ENCODE measurements around the gene GOLGA6L6. TPM values are rescaled to one million over a fixed set of nuclear protein-coding genes. Genes with fewer than 3 reads are reported as not detected.
"Not testable (repeated sequence)": the region's sequence is repeated elsewhere in the genome, so short reads cannot be mapped to it uniquely, and the experiment has no call there.

GOLGA6L6 gene, protein sequence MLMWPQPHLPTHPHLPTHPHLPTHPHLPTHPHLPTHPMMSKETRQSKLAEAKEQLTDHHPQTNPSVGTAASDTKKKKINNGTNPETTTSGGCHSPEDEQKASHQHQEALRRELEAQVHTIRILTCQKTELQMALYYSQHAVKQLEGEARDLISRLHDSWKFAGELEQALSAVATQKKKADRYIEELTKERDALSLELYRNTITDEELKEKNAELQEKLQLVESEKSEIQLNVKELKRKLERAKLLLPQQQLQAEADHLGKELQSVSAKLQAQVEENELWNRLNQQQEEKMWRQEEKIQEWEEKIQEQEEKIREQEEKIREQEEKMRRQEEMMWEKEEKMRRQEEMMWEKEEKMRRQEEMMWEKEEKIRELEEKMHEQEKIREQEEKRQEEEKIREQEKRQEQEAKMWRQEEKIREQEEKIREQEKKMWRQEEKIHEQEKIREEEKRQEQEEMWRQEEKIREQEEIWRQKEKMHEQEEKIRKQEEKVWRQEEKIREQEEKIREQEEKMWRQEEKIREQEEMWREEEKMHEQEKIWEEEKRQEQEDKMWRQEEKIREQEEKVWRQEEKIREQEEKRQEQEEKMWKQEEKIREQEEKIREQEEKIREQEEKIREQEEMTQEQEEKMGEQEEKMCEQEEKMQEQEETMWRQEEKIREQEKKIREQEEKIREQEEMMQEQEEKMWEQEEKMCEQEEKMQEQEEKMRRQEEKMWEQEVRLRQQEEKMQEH
- total RNA-seq (not detected), polyA plus RNA-seq (ENCODE audit: insufficient read depth, low read depth, low replicate concordance) (not detected)
- long read RNA-seq, donor 1 = 0 reads
- long read RNA-seq, donor 2 = 0 reads
- long read RNA-seq, donor 3 = 0 reads
- long read RNA-seq, donor 4 = 0 reads
- long read RNA-seq, donor 5 = 0 reads
- long read RNA-seq, donor 6 = 0 reads
- long read RNA-seq, donor 7 = 0 reads
- long read RNA-seq, donor 8 = 0 reads
- long read RNA-seq, donor 9 = 0 reads
- long read RNA-seq, donor 10 = 0 reads

DNA sequence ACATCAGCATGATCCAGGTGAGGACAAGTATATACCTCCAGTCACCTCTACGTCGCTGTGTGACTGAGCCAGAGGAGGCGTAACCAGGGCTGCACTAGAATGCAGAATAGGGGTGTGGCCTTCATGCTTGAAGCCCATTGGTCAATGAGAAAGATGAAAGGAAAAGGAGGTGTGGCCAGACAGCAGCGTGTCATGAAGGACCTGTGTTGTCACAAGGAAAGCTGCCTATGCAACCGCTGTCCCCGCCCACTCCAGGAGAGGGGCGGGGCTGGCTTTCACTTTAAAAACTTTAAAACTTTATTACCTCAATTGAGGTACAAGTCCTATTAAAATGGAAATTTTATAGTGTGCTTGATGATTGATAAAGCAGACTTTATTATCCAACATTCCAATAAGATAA lies at the start of gene GOLGA6L6:
Gene GOLGA6L6 (minus strand): TSS at position 101 of the 400 bp plus-strand sequence. CDS start 91 bp downstream, at position 10.
- intact Hi-C loops (cut with DNase I); H3K9ac ChIP-seq (ENCODE audit: low read length in 3 of 3); DNase-seq; FAIRE-seq; H3K27ac ChIP-seq (ENCODE audit: low read depth in 2 of 2, low read length in 2 of 2); H3K4me1 ChIP-seq (ENCODE audit: control insufficient read depth in 2 of 3, insufficient read depth in 2 of 3, low read depth in 1 of 3, low read length in 3 of 3); H3K36me3 ChIP-seq (ENCODE audit: control insufficient read depth in 2 of 3, insufficient read depth in 3 of 3, low read length in 3 of 3); H3K4me3 ChIP-seq (ENCODE audit: low read length in 3 of 3); H3K27me3 ChIP-seq (ENCODE audit: control insufficient read depth, insufficient read depth, low read length); H3K9me3 ChIP-seq (ENCODE audit: control insufficient read depth in 2 of 3, insufficient read depth in 1 of 3, low read length in 3 of 3): not testable (repeated sequence)

DNA sequence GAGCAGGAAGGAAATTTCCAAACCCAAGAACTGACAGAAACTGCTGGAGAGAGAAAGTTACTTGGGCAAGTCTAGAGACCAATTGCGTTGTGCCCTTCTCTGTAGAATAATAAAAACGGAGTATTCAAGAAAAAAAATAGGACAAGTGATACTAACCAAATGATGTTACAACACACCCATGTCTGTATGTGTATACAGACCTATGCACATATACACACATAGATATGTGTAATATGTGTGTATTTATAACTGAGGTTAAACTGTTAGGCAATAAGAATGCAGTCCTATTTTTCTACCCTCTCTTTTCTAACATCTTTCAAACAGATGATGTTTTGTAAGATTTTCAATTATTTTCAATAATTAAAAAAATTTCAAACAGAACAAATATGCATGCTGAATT lies 48.5 kb upstream of the GOLGA6L6 start:
- DNase-seq; H3K27me3 ChIP-seq (ENCODE audit: control insufficient read depth, insufficient read depth, low read length); intact Hi-C loops (cut with DNase I); H3K36me3 ChIP-seq (ENCODE audit: control insufficient read depth in 2 of 3, insufficient read depth in 3 of 3, low read length in 3 of 3); H3K4me3 ChIP-seq (ENCODE audit: low read length in 3 of 3); H3K27ac ChIP-seq (ENCODE audit: low read depth in 2 of 2, low read length in 2 of 2); FAIRE-seq; H3K9ac ChIP-seq (ENCODE audit: low read length in 3 of 3); H3K4me1 ChIP-seq (ENCODE audit: control insufficient read depth in 2 of 3, insufficient read depth in 2 of 3, low read depth in 1 of 3, low read length in 3 of 3); H3K9me3 ChIP-seq (ENCODE audit: control insufficient read depth in 2 of 3, insufficient read depth in 1 of 3, low read length in 3 of 3): not testable (repeated sequence)

DNA sequence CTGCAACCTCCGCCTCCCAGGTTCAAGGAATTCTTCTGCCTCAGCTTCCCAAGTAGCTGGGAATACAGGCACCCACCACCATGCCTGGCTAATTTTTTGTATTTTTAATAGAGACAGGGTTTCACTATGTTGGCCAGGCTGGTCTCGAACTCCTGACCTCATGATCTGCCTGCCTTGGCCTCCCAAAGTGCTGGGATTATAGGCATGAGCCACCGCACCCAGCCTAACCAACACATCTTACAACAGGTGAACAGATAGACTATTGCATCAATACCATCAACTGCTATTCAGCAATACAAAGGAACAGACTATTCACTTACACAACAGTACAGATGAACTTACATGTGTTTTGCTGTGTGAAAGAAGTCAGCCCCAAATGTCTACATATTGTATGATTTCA lies 45.2 kb upstream of the GOLGA6L6 start:
- H3K9ac ChIP-seq (ENCODE audit: low read length in 3 of 3); H3K4me3 ChIP-seq (ENCODE audit: low read length in 3 of 3); H3K27me3 ChIP-seq (ENCODE audit: control insufficient read depth, insufficient read depth, low read length); H3K4me1 ChIP-seq (ENCODE audit: control insufficient read depth in 2 of 3, insufficient read depth in 2 of 3, low read depth in 1 of 3, low read length in 3 of 3); intact Hi-C loops (cut with DNase I); FAIRE-seq; H3K36me3 ChIP-seq (ENCODE audit: control insufficient read depth in 2 of 3, insufficient read depth in 3 of 3, low read length in 3 of 3); DNase-seq; H3K27ac ChIP-seq (ENCODE audit: low read depth in 2 of 2, low read length in 2 of 2); H3K9me3 ChIP-seq (ENCODE audit: control insufficient read depth in 2 of 3, insufficient read depth in 1 of 3, low read length in 3 of 3): not testable (repeated sequence)

DNA sequence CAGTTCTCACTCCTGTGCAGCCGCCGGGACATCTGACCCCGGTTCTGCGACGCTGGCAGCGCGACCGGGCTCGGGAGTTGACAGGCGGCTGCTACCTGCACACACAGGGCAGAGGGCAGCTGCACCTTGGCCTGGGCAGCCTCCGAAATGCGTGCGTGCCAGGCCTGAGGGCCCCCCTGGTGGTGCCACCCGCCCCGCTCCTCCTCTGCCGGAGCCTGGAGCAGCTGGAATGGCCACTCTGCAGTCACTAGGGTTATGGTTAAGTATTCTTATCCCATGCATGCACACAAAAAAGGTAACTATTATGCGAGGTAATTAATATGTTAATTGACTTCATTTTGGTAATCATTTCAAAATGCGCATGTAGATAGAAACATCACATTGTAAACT lies 41.1 kb upstream of the GOLGA6L6 start:
- H3K4me1 ChIP-seq (ENCODE audit: control insufficient read depth in 2 of 3, insufficient read depth in 2 of 3, low read depth in 1 of 3, low read length in 3 of 3); H3K9me3 ChIP-seq (ENCODE audit: control insufficient read depth in 2 of 3, insufficient read depth in 1 of 3, low read length in 3 of 3); H3K9ac ChIP-seq (ENCODE audit: low read length in 3 of 3); H3K27ac ChIP-seq (ENCODE audit: low read depth in 2 of 2, low read length in 2 of 2); intact Hi-C loops (cut with DNase I); H3K4me3 ChIP-seq (ENCODE audit: low read length in 3 of 3); FAIRE-seq; H3K27me3 ChIP-seq (ENCODE audit: control insufficient read depth, insufficient read depth, low read length); H3K36me3 ChIP-seq (ENCODE audit: control insufficient read depth in 2 of 3, insufficient read depth in 3 of 3, low read length in 3 of 3): not testable (repeated sequence)
- DNase-seq = peak in 1 of 5 donors; percentile 15

DNA sequence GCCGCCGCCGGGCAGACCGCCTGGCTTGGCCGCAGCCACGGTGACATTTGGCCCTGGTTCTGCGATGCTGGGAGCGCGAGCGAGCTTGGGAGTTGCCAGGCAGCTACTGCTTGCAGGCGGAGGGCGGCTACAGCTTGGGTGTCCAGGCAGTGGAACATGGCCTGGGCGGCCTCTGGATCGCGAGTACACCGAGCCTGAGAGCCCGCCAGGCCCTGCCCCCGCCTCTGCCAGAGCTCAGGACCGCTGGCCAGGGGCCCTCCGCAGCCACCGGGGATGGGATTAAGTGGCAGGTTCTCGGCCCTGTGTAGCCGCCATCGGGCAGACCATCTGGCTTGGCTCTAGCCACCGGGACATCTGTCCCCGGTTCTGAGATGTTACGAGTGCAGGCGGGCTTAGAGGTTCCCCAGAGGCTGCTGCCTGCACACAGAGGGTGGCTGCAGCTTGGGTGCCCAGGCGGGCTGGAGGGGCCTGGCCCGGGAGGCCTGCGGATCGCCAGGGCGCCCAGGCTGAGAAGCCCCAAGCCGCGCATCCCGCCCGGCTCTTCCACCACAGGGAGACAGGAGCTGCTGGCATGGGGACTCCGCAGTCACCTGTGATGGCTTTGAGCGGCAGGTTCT lies 40.6 kb upstream of the GOLGA6L6 start:
- FAIRE-seq; H3K36me3 ChIP-seq (ENCODE audit: control insufficient read depth in 2 of 3, insufficient read depth in 3 of 3, low read length in 3 of 3); H3K27ac ChIP-seq (ENCODE audit: low read depth in 2 of 2, low read length in 2 of 2); H3K9me3 ChIP-seq (ENCODE audit: control insufficient read depth in 2 of 3, insufficient read depth in 1 of 3, low read length in 3 of 3); H3K9ac ChIP-seq (ENCODE audit: low read length in 3 of 3); DNase-seq; H3K27me3 ChIP-seq (ENCODE audit: control insufficient read depth, insufficient read depth, low read length); intact Hi-C loops (cut with DNase I); H3K4me3 ChIP-seq (ENCODE audit: low read length in 3 of 3); H3K4me1 ChIP-seq (ENCODE audit: control insufficient read depth in 2 of 3, insufficient read depth in 2 of 3, low read depth in 1 of 3, low read length in 3 of 3): not testable (repeated sequence)

DNA sequence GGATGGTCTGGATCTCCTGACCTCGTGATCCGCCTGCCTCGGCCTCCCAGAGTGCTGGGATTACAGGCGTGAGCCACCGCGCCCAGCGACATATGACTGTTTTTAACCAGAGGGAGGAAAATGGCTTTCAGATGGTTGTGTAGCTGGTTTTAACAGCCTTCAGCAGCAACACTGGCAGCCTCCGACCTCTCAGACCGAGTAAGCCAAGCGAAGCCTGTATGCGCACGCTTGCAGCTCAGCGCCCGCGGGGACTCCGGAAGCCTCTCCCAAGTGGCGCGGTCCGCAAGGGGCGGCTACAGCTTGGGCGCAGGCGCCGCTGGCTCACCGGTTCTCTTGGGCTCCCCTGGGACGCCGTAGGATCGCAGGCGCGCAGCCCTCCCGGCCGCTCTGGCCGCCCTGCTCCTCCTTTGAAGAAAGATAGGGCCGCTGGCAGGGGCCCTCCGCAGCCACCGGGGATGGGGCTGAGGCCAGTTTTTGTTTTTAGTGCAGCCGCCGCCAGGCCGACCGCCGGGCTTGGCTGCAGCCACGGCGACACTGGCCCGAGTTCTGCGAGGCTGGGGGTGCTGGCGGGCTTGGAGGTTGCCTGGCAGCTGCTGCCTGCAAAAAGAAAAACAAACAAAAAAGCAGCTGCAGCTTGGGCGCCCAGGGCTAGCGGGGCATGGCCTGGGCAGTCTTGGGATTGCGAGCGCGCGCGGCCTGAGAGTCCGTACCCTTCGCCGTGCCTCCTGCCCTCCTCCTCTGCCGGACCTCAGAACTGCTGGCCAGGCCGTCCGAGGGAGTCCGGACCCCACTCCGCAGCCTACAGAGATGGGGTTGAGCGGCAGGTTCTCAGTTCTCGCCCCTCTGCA lies 39.9 kb upstream of the GOLGA6L6 start:
- H3K4me3 ChIP-seq (ENCODE audit: low read length in 3 of 3); FAIRE-seq; H3K27ac ChIP-seq (ENCODE audit: low read depth in 2 of 2, low read length in 2 of 2); H3K9me3 ChIP-seq (ENCODE audit: control insufficient read depth in 2 of 3, insufficient read depth in 1 of 3, low read length in 3 of 3); intact Hi-C loops (cut with DNase I); H3K27me3 ChIP-seq (ENCODE audit: control insufficient read depth, insufficient read depth, low read length); H3K9ac ChIP-seq (ENCODE audit: low read length in 3 of 3); H3K36me3 ChIP-seq (ENCODE audit: control insufficient read depth in 2 of 3, insufficient read depth in 3 of 3, low read length in 3 of 3); H3K4me1 ChIP-seq (ENCODE audit: control insufficient read depth in 2 of 3, insufficient read depth in 2 of 3, low read depth in 1 of 3, low read length in 3 of 3): not testable (repeated sequence)
- DNase-seq = peak in 1 of 5 donors; percentile 4

DNA sequence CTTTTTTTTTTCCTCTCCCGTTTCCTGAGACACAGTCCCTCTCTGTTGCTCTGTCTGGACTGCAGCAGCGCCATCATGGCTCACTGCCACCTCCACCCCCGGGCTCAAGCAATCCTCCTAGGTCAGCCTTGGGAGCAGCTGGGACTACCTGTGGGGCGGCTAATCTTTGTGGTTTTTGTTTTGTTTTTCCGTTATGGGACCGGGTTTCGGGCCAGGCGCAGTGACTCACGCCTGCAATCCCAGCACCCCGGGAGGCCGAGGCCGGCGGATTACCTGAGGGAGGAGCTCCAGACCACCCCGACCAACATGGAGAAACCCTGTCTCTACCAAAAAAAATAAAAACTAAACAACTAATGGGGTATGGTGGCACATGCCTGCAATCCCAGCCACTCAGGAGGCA lies 38.1 kb upstream of the GOLGA6L6 start:
- H3K27ac ChIP-seq (ENCODE audit: low read depth in 2 of 2, low read length in 2 of 2); DNase-seq; H3K9ac ChIP-seq (ENCODE audit: low read length in 3 of 3); H3K4me3 ChIP-seq (ENCODE audit: low read length in 3 of 3); FAIRE-seq; H3K27me3 ChIP-seq (ENCODE audit: control insufficient read depth, insufficient read depth, low read length); intact Hi-C loops (cut with DNase I); H3K4me1 ChIP-seq (ENCODE audit: control insufficient read depth in 2 of 3, insufficient read depth in 2 of 3, low read depth in 1 of 3, low read length in 3 of 3); H3K36me3 ChIP-seq (ENCODE audit: control insufficient read depth in 2 of 3, insufficient read depth in 3 of 3, low read length in 3 of 3); H3K9me3 ChIP-seq (ENCODE audit: control insufficient read depth in 2 of 3, insufficient read depth in 1 of 3, low read length in 3 of 3): not testable (repeated sequence)

Data from kidney (tissue), 19 donors.